GM13977 (cell line): ENCODE data around the gene FUT1.

Experiments
- DNase-seq: peaks from one replicate; pipeline ENCODE4 v3.0.0; 2012; ENCODE audit warnings: low spot score
- in situ Hi-C: fragments of 300-500 bp; cut with MboI; formaldehyde crosslinking; loops from one replicate; pipeline ENCODE4 v1.12.0; 2022; ENCODE audit warnings: low sequenced_read_pairs, low pct_unique_long_range_greater_than_20kb, mixed read lengths, inconsistent platforms; ENCODE audit not compliant: unreplicated experiment
- TF ChIP-seq, protein P1 (sequence below): IDR thresholded peaks from 2 replicates; pipeline ENCODE4 v1.5.1; 2012; ENCODE audit warnings: mild to moderate bottlenecking, control low read depth; ENCODE audit not compliant: insufficient read depth; ENCODE audit errors: extremely low read depth, missing control alignments

Gene FUT1

DNA sequence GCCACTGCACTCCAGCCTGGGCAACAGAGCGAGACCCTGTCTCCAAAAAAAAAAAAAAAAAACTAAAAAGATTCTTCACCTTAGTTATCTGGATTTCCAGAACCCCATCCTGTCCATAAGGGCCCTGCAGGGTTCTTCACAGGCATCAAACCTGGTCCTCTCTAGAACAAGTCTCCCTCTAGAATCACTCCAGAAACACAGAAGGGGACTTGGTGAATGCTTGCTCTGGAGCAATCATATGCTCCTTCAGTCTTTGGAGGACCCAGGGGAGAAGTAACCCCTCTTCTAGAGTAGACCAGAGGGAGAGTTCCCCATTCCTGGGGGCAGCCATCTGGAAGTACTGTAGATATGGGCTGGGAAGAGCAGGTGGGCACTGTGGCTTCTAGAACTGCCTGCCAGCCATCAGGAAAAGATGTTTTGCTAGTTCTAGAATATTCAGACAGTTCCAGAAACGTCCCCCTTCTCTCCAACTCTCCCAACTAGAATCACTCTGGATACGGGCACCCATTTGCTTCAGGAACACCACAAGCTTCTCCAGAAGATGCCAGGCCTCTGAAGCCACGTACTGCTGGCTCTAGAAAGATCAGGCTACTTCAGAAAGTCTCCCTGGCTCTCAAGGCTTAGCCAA lies 2.8 kb downstream of the FUT1 start:
- DNase-seq, result no peak
- TF ChIP-seq, protein P1, sequence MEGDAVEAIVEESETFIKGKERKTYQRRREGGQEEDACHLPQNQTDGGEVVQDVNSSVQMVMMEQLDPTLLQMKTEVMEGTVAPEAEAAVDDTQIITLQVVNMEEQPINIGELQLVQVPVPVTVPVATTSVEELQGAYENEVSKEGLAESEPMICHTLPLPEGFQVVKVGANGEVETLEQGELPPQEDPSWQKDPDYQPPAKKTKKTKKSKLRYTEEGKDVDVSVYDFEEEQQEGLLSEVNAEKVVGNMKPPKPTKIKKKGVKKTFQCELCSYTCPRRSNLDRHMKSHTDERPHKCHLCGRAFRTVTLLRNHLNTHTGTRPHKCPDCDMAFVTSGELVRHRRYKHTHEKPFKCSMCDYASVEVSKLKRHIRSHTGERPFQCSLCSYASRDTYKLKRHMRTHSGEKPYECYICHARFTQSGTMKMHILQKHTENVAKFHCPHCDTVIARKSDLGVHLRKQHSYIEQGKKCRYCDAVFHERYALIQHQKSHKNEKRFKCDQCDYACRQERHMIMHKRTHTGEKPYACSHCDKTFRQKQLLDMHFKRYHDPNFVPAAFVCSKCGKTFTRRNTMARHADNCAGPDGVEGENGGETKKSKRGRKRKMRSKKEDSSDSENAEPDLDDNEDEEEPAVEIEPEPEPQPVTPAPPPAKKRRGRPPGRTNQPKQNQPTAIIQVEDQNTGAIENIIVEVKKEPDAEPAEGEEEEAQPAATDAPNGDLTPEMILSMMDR, result no peak
- in situ Hi-C loops, result no loop called here

DNA sequence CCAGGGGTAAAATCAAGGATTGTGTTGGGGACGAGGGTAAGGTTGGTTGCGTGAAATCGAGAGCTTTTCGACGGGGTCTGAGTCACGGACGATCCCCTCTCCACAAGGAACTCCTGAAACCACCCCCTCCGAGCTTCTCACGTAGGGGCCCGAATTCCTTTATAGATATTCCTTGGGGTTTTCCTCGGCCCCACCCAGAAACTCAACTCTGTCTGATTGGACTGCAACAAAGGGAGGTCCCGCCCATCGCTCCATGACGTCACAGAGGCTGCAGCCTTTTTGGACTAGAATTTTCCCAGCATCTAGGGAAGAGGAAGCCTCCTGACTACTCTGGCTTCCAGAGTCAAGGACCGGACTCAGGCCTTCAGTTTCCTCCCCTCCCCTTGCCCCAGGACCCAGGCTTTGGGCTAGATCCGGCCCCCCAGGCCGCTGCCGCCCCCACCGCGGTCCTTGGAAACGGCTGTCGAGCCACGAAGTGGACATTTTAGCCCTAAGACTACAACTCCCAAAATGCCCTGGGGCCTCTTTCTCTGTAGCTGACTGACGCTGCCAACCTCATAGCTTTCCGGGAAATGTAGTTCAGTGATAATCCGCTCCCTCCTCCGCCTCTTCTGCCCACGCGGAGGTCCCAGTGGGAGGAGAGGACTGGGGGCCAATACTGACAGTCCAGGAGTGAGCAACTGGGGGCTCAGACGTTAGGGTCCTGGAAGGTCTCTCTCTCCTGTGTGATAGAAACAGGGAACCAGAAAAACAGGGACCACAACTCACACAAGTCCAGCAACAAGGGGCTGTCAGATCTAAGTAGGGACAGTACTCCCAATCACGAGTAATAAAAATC lies 5.5 kb downstream of the FUT1 start, which contains the start of gene IZUMO1:
Gene IZUMO1, minus strand, starts transcription at position 172 of the 838 bp plus-strand sequence. CDS start 1,050 bp downstream, outside the sequence.
- DNase-seq, result peak; percentile 87
- TF ChIP-seq, protein P1, result no peak
- in situ Hi-C loops, result no loop called here

DNA sequence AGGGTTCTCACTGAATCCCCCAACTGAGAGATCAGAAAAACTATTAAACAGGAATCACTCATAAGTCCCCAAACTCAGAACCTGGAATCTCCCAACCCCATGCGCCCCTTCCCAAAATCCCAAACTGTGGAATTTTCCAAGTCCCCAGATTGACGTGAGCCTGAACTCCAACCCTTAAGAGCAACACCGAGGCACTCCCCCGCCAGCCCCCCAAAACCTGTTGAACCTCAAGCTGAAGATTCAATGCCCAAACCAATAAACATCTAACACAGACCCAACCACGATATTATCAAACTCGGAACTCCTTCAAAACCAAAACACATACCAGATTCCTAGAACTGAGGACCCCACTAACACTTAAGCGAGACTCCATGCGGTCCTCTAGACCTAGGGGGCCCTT lies 6.3 kb downstream of the FUT1 start:
- DNase-seq, result no peak
- in situ Hi-C loops, result no loop called here
- TF ChIP-seq, protein P1, result no peak

DNA sequence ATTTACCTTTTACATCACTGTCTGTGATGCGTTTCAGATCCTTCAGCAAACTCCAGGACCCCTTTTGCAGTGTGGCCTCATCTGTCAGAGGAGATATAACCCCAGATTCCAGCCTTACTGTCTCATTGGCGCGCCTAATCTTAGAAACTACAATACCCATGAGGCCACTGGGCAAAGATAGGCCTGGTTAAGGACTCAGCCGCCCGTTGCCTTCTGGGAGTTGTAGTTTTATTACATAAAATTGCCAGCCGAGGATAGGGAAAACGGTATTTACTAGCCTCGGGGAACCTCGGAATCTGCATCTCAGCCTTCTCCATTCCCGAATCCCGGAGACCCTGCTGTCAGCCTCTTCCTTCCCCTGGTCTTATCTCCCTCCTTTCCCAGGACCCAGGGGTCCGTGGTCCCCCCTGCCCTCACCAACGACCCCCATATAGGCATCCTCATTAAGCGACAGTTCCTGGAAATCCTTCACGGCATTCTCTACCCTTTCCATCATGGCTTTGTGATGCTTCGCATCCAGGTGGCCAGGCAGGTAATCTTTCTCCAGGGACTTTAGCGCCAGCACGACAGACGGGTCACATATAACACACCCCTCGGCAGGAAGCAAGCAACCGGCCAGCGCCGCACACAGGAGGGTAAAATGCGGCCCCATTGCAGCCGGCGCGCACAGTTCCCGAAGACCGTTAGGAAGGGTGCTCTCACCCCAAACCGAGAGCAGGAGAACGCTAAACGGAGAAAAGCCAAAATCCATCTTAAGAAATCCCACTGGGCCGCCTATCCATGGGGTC lies 7.0 kb downstream of the FUT1 start:
- in situ Hi-C loops, result no loop called here
- peak; percentile 79 for DNase-seq
- TF ChIP-seq, protein P1, result no peak

DNA sequence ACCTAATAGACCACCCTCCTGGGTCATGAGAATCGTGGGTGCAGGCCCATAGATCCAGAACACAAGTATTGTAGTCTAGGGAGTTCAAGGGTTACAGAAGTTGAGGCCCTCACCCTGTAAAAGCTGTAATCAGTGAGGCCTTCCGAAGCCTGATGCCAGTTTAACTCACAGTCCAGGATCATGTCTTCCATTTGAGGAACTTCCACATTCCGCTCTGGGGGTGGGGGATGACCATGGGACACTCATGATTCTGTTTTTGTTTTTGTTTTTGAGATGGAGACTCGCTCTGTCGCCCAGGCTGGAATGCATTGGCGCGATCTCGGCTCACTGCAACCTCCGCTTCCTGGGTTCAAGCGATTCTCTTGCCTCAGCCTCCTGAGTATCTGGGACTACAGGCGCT lies 10.3 kb downstream of the FUT1 start:
- TF ChIP-seq, protein P1, result no peak
- DNase-seq, result no peak
- in situ Hi-C loops, result no loop called here
